GM12801 (cell line): ENCODE results near the gene EIF5B.

Experiments used
- TF ChIP-seq, protein P1 (sequence below): IDR thresholded peaks from one replicate; pipeline ENCODE4 v1.5.1; 2011; ENCODE audit warnings: control low read depth; ENCODE audit not compliant: insufficient read length; ENCODE audit errors: extremely low read depth

The EIF5B gene

DNA sequence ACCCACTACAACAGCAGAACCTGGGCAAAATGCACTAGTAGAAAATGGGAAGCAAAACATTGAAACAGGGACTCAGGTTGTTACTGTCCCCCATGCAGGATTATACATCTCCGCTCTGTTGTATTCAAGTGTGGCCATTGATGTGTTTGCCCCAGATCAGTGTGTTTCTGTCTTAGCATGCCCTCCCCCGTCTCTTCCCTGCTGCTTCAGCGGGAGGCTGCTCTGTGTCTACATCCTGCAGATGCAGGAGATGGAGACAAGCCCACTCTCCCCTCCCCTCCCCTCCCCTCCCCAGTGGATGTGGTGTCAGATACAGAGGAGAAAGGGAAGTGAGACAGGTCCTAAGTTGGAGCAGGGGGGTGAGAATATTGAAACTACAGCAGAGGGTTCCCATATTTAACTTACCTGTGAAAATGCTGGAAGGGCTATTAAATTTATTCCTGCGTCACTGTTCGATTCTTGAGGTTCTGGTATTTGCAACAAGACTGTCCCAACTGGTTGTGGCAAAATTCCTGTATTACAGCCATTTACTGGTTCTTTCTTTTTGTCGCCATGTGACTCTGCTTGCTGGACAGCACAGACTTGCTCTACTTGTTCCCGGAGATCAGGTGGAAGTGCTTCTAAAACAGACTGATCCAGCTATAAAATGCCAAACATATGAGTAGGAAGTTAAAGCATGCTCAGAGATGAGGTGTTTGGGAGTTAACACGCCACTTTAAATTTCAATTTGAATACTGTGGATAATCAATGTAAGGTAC is 67.0 kb downstream of the EIF5B start:
- TF ChIP-seq, protein P1, sequence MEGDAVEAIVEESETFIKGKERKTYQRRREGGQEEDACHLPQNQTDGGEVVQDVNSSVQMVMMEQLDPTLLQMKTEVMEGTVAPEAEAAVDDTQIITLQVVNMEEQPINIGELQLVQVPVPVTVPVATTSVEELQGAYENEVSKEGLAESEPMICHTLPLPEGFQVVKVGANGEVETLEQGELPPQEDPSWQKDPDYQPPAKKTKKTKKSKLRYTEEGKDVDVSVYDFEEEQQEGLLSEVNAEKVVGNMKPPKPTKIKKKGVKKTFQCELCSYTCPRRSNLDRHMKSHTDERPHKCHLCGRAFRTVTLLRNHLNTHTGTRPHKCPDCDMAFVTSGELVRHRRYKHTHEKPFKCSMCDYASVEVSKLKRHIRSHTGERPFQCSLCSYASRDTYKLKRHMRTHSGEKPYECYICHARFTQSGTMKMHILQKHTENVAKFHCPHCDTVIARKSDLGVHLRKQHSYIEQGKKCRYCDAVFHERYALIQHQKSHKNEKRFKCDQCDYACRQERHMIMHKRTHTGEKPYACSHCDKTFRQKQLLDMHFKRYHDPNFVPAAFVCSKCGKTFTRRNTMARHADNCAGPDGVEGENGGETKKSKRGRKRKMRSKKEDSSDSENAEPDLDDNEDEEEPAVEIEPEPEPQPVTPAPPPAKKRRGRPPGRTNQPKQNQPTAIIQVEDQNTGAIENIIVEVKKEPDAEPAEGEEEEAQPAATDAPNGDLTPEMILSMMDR, result no peak

DNA sequence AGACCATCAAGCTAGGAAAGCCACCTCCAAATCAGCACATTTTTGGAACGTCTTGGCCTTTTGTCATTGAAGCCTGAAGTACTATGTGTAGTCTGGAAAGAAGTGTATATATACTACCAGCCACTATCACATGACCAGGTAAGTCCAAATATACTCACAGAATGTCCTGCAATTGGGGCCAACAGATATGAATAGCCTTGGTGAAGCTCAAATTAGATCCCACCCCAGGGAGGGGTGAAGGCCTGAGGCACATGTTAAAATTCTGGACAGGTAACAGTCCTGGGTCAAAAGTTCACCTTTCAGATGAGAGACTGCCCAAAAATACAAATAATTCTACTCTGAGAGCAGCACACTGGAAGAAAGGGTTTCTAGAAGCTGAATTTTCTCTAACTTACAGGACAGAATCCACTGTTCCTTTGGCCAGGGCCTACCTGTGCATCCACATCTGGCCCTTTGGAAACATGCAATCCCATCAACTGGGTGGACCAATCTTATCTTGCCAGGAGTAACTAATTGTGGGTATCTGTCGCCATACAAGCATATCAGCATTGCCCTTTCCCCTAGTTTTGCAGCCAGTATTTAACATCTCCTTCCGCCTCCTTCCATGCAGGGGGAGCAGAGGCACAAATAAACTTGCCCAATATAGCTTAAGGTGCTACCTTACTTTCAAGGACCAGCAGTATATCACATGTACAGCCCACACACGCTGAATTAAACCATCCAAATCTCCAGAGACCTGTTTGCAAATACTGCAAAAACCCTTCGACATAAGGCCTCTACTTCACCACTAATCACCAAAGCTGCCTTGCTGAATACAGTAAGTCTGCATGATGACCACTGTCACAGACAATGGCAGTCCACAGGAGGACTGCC is 67.8 kb downstream of the EIF5B start:
- TF ChIP-seq, protein P1, result no peak

DNA sequence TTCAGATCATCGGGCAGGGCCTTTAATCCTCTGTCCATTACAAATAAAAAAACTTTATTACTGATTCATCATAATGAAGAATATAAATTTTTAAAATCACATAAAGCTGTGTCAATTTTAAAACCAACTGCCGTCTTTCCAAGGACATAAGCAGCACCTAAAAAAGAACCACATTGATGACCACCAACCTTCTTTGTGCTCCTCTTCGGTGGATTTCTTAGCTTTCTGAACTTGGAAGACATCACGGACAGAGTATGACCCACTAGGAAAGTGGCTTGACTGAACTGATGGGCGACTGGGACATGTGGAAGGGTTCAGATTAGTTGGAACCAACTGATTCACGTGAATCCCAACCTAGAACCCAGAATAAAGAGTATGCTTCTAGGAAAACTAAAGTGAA is 68.9 kb downstream of the EIF5B start:
- TF ChIP-seq, protein P1, result no peak

DNA sequence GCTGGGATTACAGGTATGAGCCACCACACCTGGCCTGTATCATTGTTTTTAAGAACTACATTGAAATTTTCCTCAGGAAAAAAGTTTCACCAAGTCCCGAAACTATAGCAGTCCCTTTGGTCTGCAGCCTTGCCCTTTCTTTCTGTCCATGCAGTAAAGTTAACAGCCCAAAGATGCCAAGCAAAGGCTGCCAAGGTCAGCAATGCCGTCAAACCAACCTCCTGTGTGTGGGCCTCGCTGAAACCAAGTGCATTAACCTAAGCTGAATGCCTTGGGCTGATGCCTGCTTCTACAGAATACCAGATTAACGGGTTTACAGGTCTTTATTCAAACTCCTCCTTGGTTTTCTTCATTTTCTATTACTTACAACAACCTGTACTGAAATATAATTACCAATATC is 73.1 kb downstream of the EIF5B start:
- TF ChIP-seq, protein P1, result no peak

DNA sequence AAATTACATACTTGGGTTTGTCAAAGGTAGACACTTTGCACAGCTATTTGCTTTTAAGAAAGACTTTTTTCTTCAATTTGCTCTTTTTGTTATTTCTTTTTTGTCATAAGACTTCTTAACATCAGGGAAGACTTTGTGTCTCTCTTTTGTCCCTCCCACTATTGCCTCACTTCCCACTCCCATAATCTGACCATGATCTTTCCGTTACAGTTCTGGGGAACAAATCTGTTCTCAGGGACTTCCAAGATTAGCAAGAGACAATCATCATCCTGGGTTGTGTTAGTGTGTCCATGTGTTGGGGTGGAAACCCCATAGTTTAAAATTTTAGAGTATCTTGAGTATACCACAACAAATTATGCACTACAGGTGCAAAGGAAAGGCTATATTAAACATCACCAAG is 77.4 kb downstream of the EIF5B start:
- TF ChIP-seq, protein P1, result no peak

DNA sequence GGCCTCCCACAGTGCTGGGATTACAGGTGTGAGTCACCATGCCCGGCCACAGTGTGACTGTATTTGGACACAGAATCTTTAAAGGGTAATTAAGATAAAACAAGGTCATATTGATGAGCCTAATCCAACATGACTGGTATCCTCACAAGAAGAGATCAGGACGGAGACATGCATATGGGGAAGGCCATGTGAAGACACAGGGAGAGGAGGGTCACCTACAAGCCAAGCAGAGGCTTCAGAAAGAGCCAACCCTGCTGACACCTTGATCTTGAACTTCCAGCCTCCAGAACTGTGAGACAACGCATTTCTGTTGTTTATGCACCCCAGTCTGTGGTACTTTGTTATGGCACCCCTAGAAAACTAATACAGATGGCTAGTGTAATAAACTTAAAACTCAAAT is 80.2 kb downstream of the EIF5B start:
- TF ChIP-seq, protein P1, result no peak

DNA sequence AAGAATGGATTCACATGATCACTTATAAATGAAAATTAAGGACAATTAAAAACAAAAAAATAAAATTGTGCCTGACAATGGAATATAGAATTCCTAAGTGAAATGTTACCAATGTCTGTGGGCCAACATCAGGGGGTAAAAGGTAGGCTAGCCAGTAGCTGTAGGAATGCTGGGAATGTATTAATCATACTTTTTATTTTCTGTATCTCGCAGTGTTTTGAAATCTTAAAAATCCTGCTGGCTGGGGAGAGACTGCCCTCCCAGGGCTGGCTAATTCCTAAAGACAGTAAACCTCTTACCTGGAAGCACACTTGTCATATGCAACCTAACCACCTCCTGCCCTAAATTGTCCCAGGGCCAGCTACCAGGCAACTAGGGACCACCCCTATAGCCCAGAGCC is 82.8 kb downstream of the EIF5B start:
- TF ChIP-seq, protein P1, result no peak
